ENCODE measurements around the gene DND1. TPM values are rescaled to one million over a fixed set of nuclear protein-coding genes. Genes with fewer than 3 reads are reported as not detected.
A peak's percentile ranks its signal among the peaks of the same experiment; 100 is the strongest.
"Not testable (repeated sequence)": the region's sequence is repeated elsewhere in the genome, so short reads cannot be mapped to it uniquely, and the experiment has no call there.

The DND1 gene
- total RNA-seq, 2 donors from 2014 or later = 0.54 to 1.8 TPM

GRCh38 chr5:140664359-140665119 is 8.8 kb downstream of the DND1 start, which contains the start of gene WDR55:
Gene WDR55 (plus strand): TSS chr5:140664904. CDS start chr5:140664913, 9 bp downstream.
- Histone ChIP-seq H3K27ac (peak within 1 kb of the TSS; percentile 84 to 89), H3K4me3 (peak within 1 kb of the TSS; percentile 74), H3K9me3 (no peaks in the 10 kb centered on the region), H3K4me1 (ENCODE audit: control insufficient read depth in 1 of 2, low read depth in 2 of 2) (peaks cover 7 to 22% of the 10 kb centered on the region in 2 donors), H3K27me3 (replicated peaks; ENCODE audit: insufficient read depth) (no peaks in the 10 kb centered on the region), H3K36me3 (peaks cover 44% of the 10 kb centered on the region)
- DNase-seq (ENCODE audit: low spot score) = peak; percentile 84
- TF ChIP-seq CTCF (IDR thresholded peaks at IDR 0.05) = no peak
- peak; percentile 85 for ATAC-seq (ENCODE audit: insufficient number of reproducible peaks, low FRiP score, low read depth)

GRCh38 chr5:140664030-140664358 is 9.4 kb downstream of the DND1 start:
- Histone ChIP-seq H3K27ac (peak overlapping the region; percentile 84 to 89), H3K4me3 (peak overlapping the region; percentile 74), H3K4me1 (ENCODE audit: control insufficient read depth in 1 of 2, low read depth in 2 of 2) (peaks cover 7 to 22% of the 10 kb centered on the region in 2 donors), H3K36me3 (peaks cover 44% of the 10 kb centered on the region), H3K27me3 (replicated peaks; ENCODE audit: insufficient read depth) (no peaks in the 10 kb centered on the region), H3K9me3 (no peaks in the 10 kb centered on the region)
- DNase-seq (ENCODE audit: low spot score) (no peak), ATAC-seq (ENCODE audit: insufficient number of reproducible peaks, low FRiP score, low read depth) (no peak)
- no peak for TF ChIP-seq CTCF (IDR thresholded peaks at IDR 0.05)

GRCh38 chr5:140660371-140660770 is 13.0 kb downstream of the DND1 start:
- not testable (repeated sequence) for ATAC-seq (ENCODE audit: insufficient number of reproducible peaks, low FRiP score, low read depth); H3K27me3 ChIP-seq (replicated peaks; ENCODE audit: insufficient read depth); H3K4me1 ChIP-seq (ENCODE audit: control insufficient read depth in 1 of 2, low read depth in 2 of 2); H3K4me3 ChIP-seq; H3K9me3 ChIP-seq; H3K27ac ChIP-seq; DNase-seq (ENCODE audit: low spot score)
- peaks cover 68% of the 10 kb centered on the region for H3K36me3 ChIP-seq

GRCh38 chr5:140658870-140659269 is 14.5 kb downstream of the DND1 start:
- DNase-seq (ENCODE audit: low spot score) = no peak
- Histone ChIP-seq H3K4me3 (no peak overlapping the region), H3K27me3 (replicated peaks; ENCODE audit: insufficient read depth) (no peaks in the 10 kb centered on the region), H3K4me1 (ENCODE audit: control insufficient read depth in 1 of 2, low read depth in 2 of 2) (peaks cover 0 to 4% of the 10 kb centered on the region in 2 donors), H3K9me3 (no peaks in the 10 kb centered on the region), H3K27ac (no peak overlapping the region), H3K36me3 (peaks cover 83% of the 10 kb centered on the region)
- no peak for TF ChIP-seq CTCF (IDR thresholded peaks at IDR 0.05)
- ATAC-seq (ENCODE audit: insufficient number of reproducible peaks, low FRiP score, low read depth) = no peak

GRCh38 chr5:140647042-140647419 is 26.3 kb downstream of the DND1 start:
- peaks cover 20% of the 10 kb centered on the region for H3K36me3 ChIP-seq
- peak overlapping the region; percentile 96 for H3K4me3 ChIP-seq
- no peaks in the 10 kb centered on the region for H3K27me3 ChIP-seq (replicated peaks; ENCODE audit: insufficient read depth)
- H3K9me3 ChIP-seq = no peaks in the 10 kb centered on the region
- H3K4me1 ChIP-seq (ENCODE audit: control insufficient read depth in 1 of 2, low read depth in 2 of 2) = peaks cover 8 to 25% of the 10 kb centered on the region in 2 donors
- H3K27ac ChIP-seq = peak overlapping the region; percentile 76 to 78
- DNase-seq (ENCODE audit: low spot score) (no peak), ATAC-seq (ENCODE audit: insufficient number of reproducible peaks, low FRiP score, low read depth) (no peak)
- TF ChIP-seq CTCF (IDR thresholded peaks at IDR 0.05) = no peak

Measured in thoracic aorta (tissue), 2 donors.